HS-27A (cell line): ENCODE data around the gene CD79A.
A peak's percentile ranks its signal among the peaks of the same experiment; 100 is the strongest.

Source experiments
- DNase-seq: peaks from one replicate; pipeline ENCODE4 v3.0.0-alpha.2; 2012; ENCODE audit warnings: low read depth, missing footprints

The CD79A gene

GRCh38 chr19:41918653-41919244 lies 41.7 kb downstream of the CD79A start:
- DNase-seq = no peak

- no peak for DNase-seq
Observed at GRCh38 chr19:41919948-41920712, 43.1 kb downstream of the CD79A start.

- DNase-seq = no peak
Observed at GRCh38 chr19:41920882-41921576, 44.0 kb downstream of the CD79A start.

GRCh38 chr19:41921577-41922576 lies 44.8 kb downstream of the CD79A start:
- DNase-seq = no peak

- no peak for DNase-seq
Observed at GRCh38 chr19:41922585-41922984, 45.5 kb downstream of the CD79A start.

- no peak for DNase-seq
Observed at GRCh38 chr19:41923045-41923788, 46.1 kb downstream of the CD79A start.

GRCh38 chr19:41924151-41925145 lies 47.4 kb downstream of the CD79A start:
- no peak for DNase-seq

GRCh38 chr19:41925208-41926003 lies 48.3 kb downstream of the CD79A start:
- DNase-seq = no peak

GRCh38 chr19:41926028-41926762 lies 49.1 kb downstream of the CD79A start:
- DNase-seq = no peak

GRCh38 chr19:41926763-41927496 lies 49.9 kb downstream of the CD79A start:
- no peak for DNase-seq

- no peak for DNase-seq
Observed at GRCh38 chr19:41927497-41928192, 50.6 kb downstream of the CD79A start.

GRCh38 chr19:41928221-41928683 lies 51.2 kb downstream of the CD79A start, which contains the start of gene ERFL:
ERFL (minus strand) TSS chr19:41928449; CDS start chr19:41912919, 15,530 bp downstream.
- DNase-seq = peak; percentile 64

- no peak for DNase-seq
Observed at GRCh38 chr19:41928754-41929535, 51.9 kb downstream of the CD79A start.

- no peak for DNase-seq
Observed at GRCh38 chr19:41929536-41930071, 52.5 kb downstream of the CD79A start.

- no peak for DNase-seq
Observed at GRCh38 chr19:41930322-41930722, 53.2 kb downstream of the CD79A start.
